HUES64 (cell line): ENCODE measurements around the gene PROCR.

ENCODE experiments used
- H3K27ac ChIP-seq: 2 replicates; pipeline ENCODE4 v1.7.0; 2013; ENCODE audit warnings: low read depth, low read length, inconsistent platforms
- H3K27me3 ChIP-seq: 2 replicates; pipeline ENCODE4 v1.6.1; 2013; ENCODE audit warnings: mild to moderate bottlenecking, low read length; ENCODE audit not compliant: insufficient read depth
- H3K36me3 ChIP-seq: 2 replicates; pipeline ENCODE4 v1.6.1; 2013; ENCODE audit warnings: mild to moderate bottlenecking, low read length; ENCODE audit not compliant: insufficient read depth
- H3K4me1 ChIP-seq: 2 replicates; pipeline ENCODE4 v1.6.1; 2013; ENCODE audit warnings: mild to moderate bottlenecking, low read length, moderate library complexity; ENCODE audit not compliant: insufficient read depth
- H3K4me3 ChIP-seq: 2 replicates; pipeline ENCODE4 v1.5.1; 2013; ENCODE audit warnings: mild to moderate bottlenecking, low read length, moderate library complexity
- H3K9ac ChIP-seq: 2 replicates; pipeline ENCODE4 v1.6.1; 2013; ENCODE audit warnings: mild to moderate bottlenecking, low read depth, low read length
- H3K9me3 ChIP-seq: 2 replicates; pipeline ENCODE4 v1.6.1; 2013; ENCODE audit warnings: low read depth, low read length; ENCODE audit not compliant: insufficient read depth
- WGBS: fragments of 150-250, 120-280 bp; methylation state at CpG from one replicate; pipeline ENCODE4 v1.1.7; 2013; ENCODE audit warnings: missing lambda C conversion rate; 5-methylcytosine and 5-hydroxymethylcytosine counted together

PROCR gene

GRCh38 chr20:35226126-35226883, 54.4 kb downstream of the PROCR start, which contains the start of gene MMP24:
Gene MMP24, plus strand, starts transcription at chr20:35226690. Its CDS starts 49 bp downstream, at chr20:35226739.
- H3K36me3 ChIP-seq = no peaks in the 10 kb centered on the region
- peak within 1 kb of the TSS; percentile 38; the same call in 1 of the 2 replicates for H3K9ac ChIP-seq
- H3K4me1 ChIP-seq = peaks cover 14% of the 10 kb centered on the region
- no peak within 1 kb of the TSS; the same call in 1 of the 2 replicates for H3K27ac ChIP-seq
- WGBS = 1% methylated on average over 67 of the region's 70 CpGs
- H3K4me3 ChIP-seq = peak within 1 kb of the TSS; percentile 65
- H3K27me3 ChIP-seq = peaks cover 32% of the 10 kb centered on the region
- H3K9me3 ChIP-seq = no peaks in the 10 kb centered on the region
